ENCODE measurements around the gene NTM. TPM values are rescaled to one million over a fixed set of nuclear protein-coding genes. Genes with fewer than 3 reads are reported as not detected.

NTM gene
- total and polyA plus RNA-seq, 4 experiments from 2014 or later, result not detected

DNA sequence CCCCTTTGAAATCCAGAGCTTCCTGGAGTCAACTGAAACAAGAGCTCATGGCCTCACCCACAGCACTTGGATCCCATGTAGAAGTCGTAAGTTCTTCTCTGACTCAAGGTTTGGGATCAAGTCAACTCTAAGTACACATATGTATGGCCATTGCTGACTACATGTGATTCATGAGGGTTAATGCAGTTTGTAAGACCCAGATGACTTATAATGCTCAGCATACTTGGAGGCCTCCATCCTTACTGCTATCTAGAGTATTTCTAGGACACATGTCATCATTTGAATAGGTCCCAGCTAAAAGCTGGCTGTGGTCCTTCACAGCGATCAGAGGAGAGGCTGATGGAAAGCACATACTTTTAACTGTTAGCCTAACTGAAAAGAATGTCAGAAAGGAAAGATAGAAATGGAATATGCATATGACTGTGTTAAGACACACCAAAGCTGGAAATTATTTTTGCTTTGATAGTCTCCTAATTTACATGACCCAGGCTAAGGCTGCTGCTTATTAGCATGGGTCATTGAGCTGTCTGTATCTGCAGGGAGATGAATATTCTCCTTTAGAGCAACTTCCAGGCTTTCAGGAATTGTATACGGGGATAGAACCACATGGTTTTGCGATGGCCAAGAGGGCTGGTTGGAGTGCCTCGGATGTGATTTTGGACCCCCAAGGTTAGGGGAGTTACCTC, 76.3 kb downstream of the NTM start:
- H3K4me1 Mint-ChIP-seq, result no peaks in the 10 kb centered on the region
- H3K36me3 Mint-ChIP-seq, result no peaks in the 10 kb centered on the region

DNA sequence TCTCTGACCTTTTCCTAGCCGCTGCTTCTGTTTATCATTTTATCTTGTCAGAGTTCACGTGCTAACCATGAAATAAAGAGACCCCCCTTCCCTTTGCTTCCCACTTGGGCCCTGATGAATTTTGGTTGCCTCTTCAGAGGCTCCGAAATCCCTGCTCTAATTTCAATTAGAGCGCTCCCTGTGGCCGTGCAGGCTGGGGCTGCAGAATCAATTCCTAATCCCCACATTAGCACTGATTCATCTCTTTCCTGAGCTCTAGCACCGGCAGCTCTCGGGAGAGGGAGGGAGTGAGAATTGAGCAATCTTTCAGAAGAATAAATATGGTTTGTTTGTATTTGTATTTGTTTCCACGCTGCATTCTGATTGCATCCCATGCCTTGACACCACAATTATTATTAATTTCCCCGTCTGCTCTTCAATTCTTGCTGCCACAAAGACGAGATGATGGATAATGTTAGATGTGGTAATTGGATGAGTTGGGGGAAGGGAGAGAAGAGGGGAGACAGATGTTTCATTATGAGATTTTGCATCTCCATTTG, 76.9 kb downstream of the NTM start:
- no peak overlapping the region for H3K4me3 Mint-ChIP-seq

More for the DNA sequence above, 76.3 kb downstream of the NTM start:
- no peak for DNase-seq
- Mint-ChIP-seq H3K4me3 (no peak overlapping the region), H3K27ac (no peak overlapping the region), H3K9me3 (peaks cover 0 to 9% (median 5%) of the 10 kb centered on the region in 8 donors), H3K27me3 (peaks cover 0 to 4% of the 10 kb centered on the region in 2 donors)
- Histone ChIP-seq H3K27me3 (ENCODE audit: insufficient read depth, low read length) (no peaks in the 10 kb centered on the region), H3K27ac (ENCODE audit: low read depth, low read length) (no peak overlapping the region), H3K4me3 (ENCODE audit: low read length in 2 of 2) (no peak overlapping the region), H3K9me3 (ENCODE audit: control insufficient read depth in 1 of 2, low read length in 2 of 2) (no peaks in the 10 kb centered on the region), H3K4me1 (ENCODE audit: insufficient read depth, low read length) (no peaks in the 10 kb centered on the region), H3K36me3 (ENCODE audit: insufficient read depth, low read length) (no peaks in the 10 kb centered on the region)
- CTCF ChIA-PET (ENCODE audit: partially characterized antibody), result no interaction called here
- intact Hi-C loops (cut with micrococcal nuclease), result no loop called here
- POLR2A ChIA-PET (ENCODE audit: partially characterized antibody), result no interaction called here

DNA sequence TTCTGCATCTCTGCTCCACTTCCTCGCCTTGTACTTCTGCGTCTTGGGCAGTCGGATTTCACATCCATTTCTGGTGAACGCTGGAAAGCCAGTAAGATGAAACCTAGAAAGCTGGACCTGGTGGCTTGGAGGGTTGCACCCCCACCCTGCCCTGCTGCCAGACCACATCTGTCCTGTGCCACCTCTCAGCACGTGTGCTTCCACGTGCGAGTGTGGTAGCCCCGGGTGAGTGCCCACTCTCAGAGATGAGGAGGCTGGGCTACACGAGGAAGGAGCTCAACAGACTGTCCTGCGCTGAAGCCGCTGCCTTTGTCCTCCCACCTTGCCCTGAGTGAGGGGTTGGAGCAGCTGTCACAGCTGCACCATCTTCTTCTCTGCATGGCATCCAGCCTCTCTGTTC, 77.5 kb downstream of the NTM start:
- CTCF ChIA-PET (ENCODE audit: partially characterized antibody), result no interaction called here
- peaks cover 0 to 7% (median 3%) of the 10 kb centered on the region in 8 donors for H3K9me3 Mint-ChIP-seq

More for the DNA sequence above, 76.9 kb downstream of the NTM start:
- no peak overlapping the region for H3K4me3 ChIP-seq (ENCODE audit: low read length in 2 of 2)
- no peaks in the 10 kb centered on the region for H3K9me3 ChIP-seq (ENCODE audit: control insufficient read depth in 1 of 2, low read length in 2 of 2)
- Mint-ChIP-seq H3K36me3 (no peaks in the 10 kb centered on the region), H3K27ac (no peak overlapping the region), H3K27me3 (peaks cover 0 to 4% of the 10 kb centered on the region in 2 donors), H3K4me1 (no peaks in the 10 kb centered on the region), H3K9me3 (peaks cover 0 to 7% (median 4%) of the 10 kb centered on the region in 8 donors)
- no peaks in the 10 kb centered on the region for H3K36me3 ChIP-seq (ENCODE audit: insufficient read depth, low read length)
- no peak overlapping the region for H3K27ac ChIP-seq (ENCODE audit: low read depth, low read length)
- intact Hi-C loops (cut with micrococcal nuclease), result no loop called here
- no peak for DNase-seq
- no peaks in the 10 kb centered on the region for H3K4me1 ChIP-seq (ENCODE audit: insufficient read depth, low read length)
- CTCF ChIA-PET (ENCODE audit: partially characterized antibody), result no interaction called here
- POLR2A ChIA-PET (ENCODE audit: partially characterized antibody), result no interaction called here
- no peaks in the 10 kb centered on the region for H3K27me3 ChIP-seq (ENCODE audit: insufficient read depth, low read length)

DNA sequence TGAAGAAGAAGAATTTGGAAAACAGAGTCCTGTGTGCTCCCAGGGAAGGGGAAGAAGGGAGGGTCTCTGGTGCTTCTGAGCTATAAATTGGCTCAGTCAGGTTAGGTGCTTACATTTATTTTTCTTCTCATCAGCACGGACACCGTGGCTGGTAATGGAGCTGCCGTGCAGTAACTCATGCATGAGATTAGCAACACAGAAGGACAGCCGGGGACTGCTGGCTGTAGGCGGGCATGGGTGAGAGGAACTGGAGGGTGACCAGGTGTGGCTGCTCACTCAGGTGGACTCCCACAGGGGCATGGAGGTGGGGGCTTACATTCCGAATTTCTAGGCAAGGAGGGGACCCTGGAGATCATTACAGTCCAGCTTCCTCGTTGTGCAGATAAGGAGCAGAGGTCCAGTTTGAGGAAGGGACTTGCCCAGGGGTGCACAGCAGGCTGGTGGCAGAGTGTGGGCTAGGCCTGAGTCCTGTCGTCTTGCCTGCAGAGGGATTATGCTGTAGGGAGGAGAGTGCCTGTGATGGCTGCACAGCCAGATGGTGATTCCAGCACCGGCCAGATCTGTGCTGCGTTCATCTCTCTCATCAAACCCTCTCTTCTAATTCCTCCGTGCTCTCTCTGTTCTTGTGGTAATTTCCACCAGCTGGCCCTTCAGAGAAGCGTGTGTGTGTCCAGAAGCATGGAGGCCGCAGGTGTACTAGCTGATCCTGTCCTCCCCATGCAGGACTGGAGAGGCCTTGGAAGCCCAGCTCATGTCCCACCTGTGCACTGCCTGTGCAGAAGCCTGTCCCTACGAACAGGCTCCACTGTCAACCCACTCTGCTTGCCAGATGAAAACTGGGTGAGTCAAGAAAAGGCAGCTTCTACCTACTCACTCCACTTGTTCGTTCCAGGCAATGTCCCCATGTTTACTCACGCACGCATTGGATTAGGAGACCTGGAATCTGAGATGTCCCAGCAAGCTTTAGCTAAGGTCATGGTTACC, 78.9 kb downstream of the NTM start:
- peaks cover 0 to 7% (median 3%) of the 10 kb centered on the region in 8 donors for H3K9me3 Mint-ChIP-seq
- H3K36me3 Mint-ChIP-seq, result no peaks in the 10 kb centered on the region
- ChIA-PET CTCF (ENCODE audit: partially characterized antibody) (no interaction called here), POLR2A (ENCODE audit: partially characterized antibody) (no interaction called here)
- Histone ChIP-seq H3K9me3 (ENCODE audit: control insufficient read depth in 1 of 2, low read length in 2 of 2) (no peaks in the 10 kb centered on the region), H3K4me1 (ENCODE audit: insufficient read depth, low read length) (no peaks in the 10 kb centered on the region), H3K27me3 (ENCODE audit: insufficient read depth, low read length) (no peaks in the 10 kb centered on the region), H3K27ac (ENCODE audit: low read depth, low read length) (no peak overlapping the region), H3K36me3 (ENCODE audit: insufficient read depth, low read length) (no peaks in the 10 kb centered on the region), H3K4me3 (ENCODE audit: low read length in 2 of 2) (no peak overlapping the region)
- no peak overlapping the region for H3K4me3 Mint-ChIP-seq
- H3K4me1 Mint-ChIP-seq, result no peaks in the 10 kb centered on the region
- H3K27ac Mint-ChIP-seq, result no peak overlapping the region
- DNase-seq, result no peak
- intact Hi-C loops (cut with micrococcal nuclease), result no loop called here
- peaks cover 0 to 4% of the 10 kb centered on the region in 2 donors for H3K27me3 Mint-ChIP-seq

More for the DNA sequence above, 77.5 kb downstream of the NTM start:
- no peak for DNase-seq
- Mint-ChIP-seq H3K4me1 (no peaks in the 10 kb centered on the region), H3K36me3 (no peaks in the 10 kb centered on the region), H3K27me3 (peaks cover 0 to 4% of the 10 kb centered on the region in 2 donors), H3K27ac (no peak overlapping the region), H3K4me3 (no peak overlapping the region)
- intact Hi-C loops (cut with micrococcal nuclease), result no loop called here
- H3K4me3 ChIP-seq (ENCODE audit: low read length in 2 of 2), result no peak overlapping the region
- no peak overlapping the region for H3K27ac ChIP-seq (ENCODE audit: low read depth, low read length)
- no peaks in the 10 kb centered on the region for H3K27me3 ChIP-seq (ENCODE audit: insufficient read depth, low read length)
- POLR2A ChIA-PET (ENCODE audit: partially characterized antibody), result no interaction called here
- H3K36me3 ChIP-seq (ENCODE audit: insufficient read depth, low read length), result no peaks in the 10 kb centered on the region
- no peaks in the 10 kb centered on the region for H3K4me1 ChIP-seq (ENCODE audit: insufficient read depth, low read length)
- H3K9me3 ChIP-seq (ENCODE audit: control insufficient read depth in 1 of 2, low read length in 2 of 2), result no peaks in the 10 kb centered on the region

DNA sequence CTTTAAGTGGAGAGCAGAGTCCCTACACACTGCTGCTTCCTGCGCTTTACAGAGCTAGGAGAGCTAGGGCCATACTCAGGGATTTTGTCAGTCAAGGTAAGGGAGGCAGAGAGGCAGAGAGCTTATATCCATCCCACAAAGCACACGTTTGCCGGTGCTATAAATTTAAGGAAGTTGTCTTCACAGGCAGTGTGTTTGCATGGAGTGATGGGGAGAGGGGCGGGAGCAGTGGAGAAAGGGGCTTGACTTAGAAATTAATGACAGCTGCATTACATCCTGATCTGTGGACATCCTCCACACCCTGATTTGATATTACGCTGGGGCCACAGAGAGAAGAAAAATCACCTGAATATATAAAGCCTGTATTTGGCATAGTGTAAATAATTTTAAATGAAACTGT, 84.1 kb downstream of the NTM start:
- H3K36me3 Mint-ChIP-seq, result no peaks in the 10 kb centered on the region
- Histone ChIP-seq H3K4me3 (ENCODE audit: low read length in 2 of 2) (no peak overlapping the region), H3K36me3 (ENCODE audit: insufficient read depth, low read length) (no peaks in the 10 kb centered on the region), H3K4me1 (ENCODE audit: insufficient read depth, low read length) (no peaks in the 10 kb centered on the region), H3K27ac (ENCODE audit: low read depth, low read length) (no peak overlapping the region), H3K9me3 (ENCODE audit: control insufficient read depth in 1 of 2, low read length in 2 of 2) (no peaks in the 10 kb centered on the region), H3K27me3 (ENCODE audit: insufficient read depth, low read length) (no peaks in the 10 kb centered on the region)
- peaks cover 0 to 4% of the 10 kb centered on the region in 2 donors for H3K27me3 Mint-ChIP-seq
- no peak overlapping the region for H3K4me3 Mint-ChIP-seq
- ChIA-PET CTCF (ENCODE audit: partially characterized antibody) (no interaction called here), POLR2A (ENCODE audit: partially characterized antibody) (no interaction called here)
- no peak for DNase-seq
- intact Hi-C loops (cut with micrococcal nuclease), result no loop called here
- H3K9me3 Mint-ChIP-seq, result peaks cover 0 to 5% (median 1%) of the 10 kb centered on the region in 8 donors
- H3K27ac Mint-ChIP-seq, result no peak overlapping the region
- H3K4me1 Mint-ChIP-seq, result no peaks in the 10 kb centered on the region

DNA sequence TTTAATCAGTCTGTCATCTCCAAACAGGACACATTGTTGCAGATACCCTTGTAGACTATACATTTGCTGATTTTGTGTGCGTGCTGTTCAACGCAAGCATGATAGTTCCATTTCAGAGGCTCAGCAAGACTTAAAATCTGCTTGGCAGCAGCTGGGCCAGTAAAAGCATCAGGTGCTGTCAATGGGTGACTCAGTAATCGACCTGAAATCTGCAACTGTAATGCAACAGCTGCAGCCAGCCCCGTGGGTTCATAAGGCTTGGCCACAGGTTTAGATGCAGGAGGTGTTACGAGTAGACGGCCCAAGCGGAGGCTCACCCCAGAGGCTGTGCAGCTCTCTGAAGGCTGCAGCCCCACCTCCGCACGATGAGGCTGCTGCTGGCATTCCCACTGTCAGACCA, 84.6 kb downstream of the NTM start:
- Mint-ChIP-seq H3K27ac (no peak overlapping the region), H3K4me1 (no peaks in the 10 kb centered on the region), H3K4me3 (no peak overlapping the region), H3K36me3 (no peaks in the 10 kb centered on the region), H3K9me3 (peaks cover 0 to 5% (median 1%) of the 10 kb centered on the region in 8 donors), H3K27me3 (peaks cover 0 to 4% of the 10 kb centered on the region in 2 donors)
- POLR2A ChIA-PET (ENCODE audit: partially characterized antibody), result no interaction called here
- Histone ChIP-seq H3K9me3 (ENCODE audit: control insufficient read depth in 1 of 2, low read length in 2 of 2) (no peaks in the 10 kb centered on the region), H3K4me3 (ENCODE audit: low read length in 2 of 2) (no peak overlapping the region), H3K27ac (ENCODE audit: low read depth, low read length) (no peak overlapping the region), H3K36me3 (ENCODE audit: insufficient read depth, low read length) (no peaks in the 10 kb centered on the region), H3K27me3 (ENCODE audit: insufficient read depth, low read length) (no peaks in the 10 kb centered on the region), H3K4me1 (ENCODE audit: insufficient read depth, low read length) (no peaks in the 10 kb centered on the region)
- intact Hi-C loops (cut with micrococcal nuclease), result no loop called here
- DNase-seq, result no peak
- CTCF ChIA-PET (ENCODE audit: partially characterized antibody), result no interaction called here

All from CD4-positive, alpha-beta memory T cell (primary cell).